ENCODE data around the gene IRGQ.

IRGQ gene

DNA sequence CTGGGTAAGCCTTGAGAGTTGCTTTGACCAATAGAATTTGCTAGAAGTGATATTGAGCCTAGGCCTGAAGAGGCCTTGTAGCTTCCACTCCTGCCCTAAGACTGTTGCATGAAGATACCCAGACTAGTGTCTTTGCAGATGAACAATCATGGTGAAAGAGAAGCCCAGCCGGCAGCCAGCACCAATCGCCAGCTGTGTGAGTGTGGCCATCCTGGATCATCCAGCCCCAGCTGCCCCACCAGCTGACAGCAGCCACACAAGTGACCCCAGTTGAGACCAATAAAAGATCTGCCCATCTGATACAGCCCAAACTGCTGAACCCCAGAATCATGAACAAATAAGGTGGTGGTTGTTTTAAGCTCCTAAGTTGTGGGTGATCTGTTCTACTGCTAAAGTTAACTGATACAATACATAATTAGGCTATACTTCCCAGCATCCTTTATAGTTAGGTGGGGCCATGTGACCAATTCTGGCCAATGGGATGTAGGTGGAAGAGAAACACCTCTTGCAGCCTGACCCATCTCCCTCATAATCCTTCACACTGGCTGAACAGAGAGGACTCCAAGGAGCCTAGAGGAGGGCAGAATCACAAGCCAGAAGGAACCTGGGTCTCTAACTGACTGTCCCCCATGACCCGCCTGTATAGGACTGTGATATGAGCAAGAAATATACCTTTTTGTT is 32.9 kb upstream of the IRGQ start:
- no peak overlapping the region for H3K27ac ChIP-seq (ENCODE audit: low read length)

DNA sequence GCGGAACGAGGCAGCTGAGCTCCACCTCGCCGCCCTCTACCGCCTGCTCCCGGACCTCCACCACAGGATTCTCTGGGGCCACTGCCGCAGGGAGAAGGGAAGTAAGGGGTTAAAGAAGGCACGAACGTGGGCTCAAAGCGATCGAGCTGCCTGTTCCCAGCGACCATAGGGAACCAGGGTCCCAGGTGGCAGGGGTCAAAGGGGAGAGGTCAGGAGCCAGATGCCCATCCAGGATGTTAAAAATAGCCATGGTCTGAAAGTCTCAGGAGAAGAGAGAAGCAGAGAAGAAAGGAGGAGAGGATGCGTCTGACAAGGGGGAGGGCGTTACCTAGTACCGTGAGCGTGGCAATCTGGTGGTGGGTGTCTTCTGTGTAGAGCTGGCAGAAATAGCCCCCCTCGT is 30.9 kb upstream of the IRGQ start:
- H3K4me3 ChIP-seq (ENCODE audit: low read depth in 1 of 2, low read length in 2 of 2): no peak overlapping the region
- H3K27ac ChIP-seq (ENCODE audit: low read length): no peak overlapping the region
- ATAC-seq (ENCODE audit: insufficient read depth, low read depth) (no peak), DNase-seq (no peak)
- H3K79me2 ChIP-seq (ENCODE audit: insufficient read depth, low read length): no peaks in the 10 kb centered on the region
- H3K9ac ChIP-seq (ENCODE audit: low read depth, low read length): no peak overlapping the region
- H3K36me3 ChIP-seq (ENCODE audit: insufficient read depth, low read length): no peaks in the 10 kb centered on the region
- no peak overlapping the region for H2AFZ ChIP-seq (ENCODE audit: low read depth, low read length)
- no peak for TF ChIP-seq CTCF (IDR thresholded peaks at IDR 0.05; ENCODE audit: borderline replicate concordance, extremely low read depth, low read length, poor library complexity, severe bottlenecking)
- TF ChIP-seq EZH2 (IDR thresholded peaks at IDR 0.05; ENCODE audit: borderline replicate concordance, low read depth, low read length, severe bottlenecking): no peak
- H3K4me1 ChIP-seq (ENCODE audit: insufficient read depth, low read length): no peaks in the 10 kb centered on the region
- no peak overlapping the region for H3K4me2 ChIP-seq (ENCODE audit: insufficient read depth, low read length)
- no peaks in the 10 kb centered on the region for H3K27me3 ChIP-seq (ENCODE audit: insufficient read depth, low read length, poor library complexity)
- no peaks in the 10 kb centered on the region for H3K9me3 ChIP-seq (ENCODE audit: insufficient read depth, low read length, severe bottlenecking)
- no peaks in the 10 kb centered on the region for H4K20me1 ChIP-seq (ENCODE audit: insufficient read depth, low read length)

More for the DNA sequence above, 32.9 kb upstream of the IRGQ start:
- Histone ChIP-seq H2AFZ (ENCODE audit: low read depth, low read length) (no peak overlapping the region), H3K9me3 (ENCODE audit: insufficient read depth, low read length, severe bottlenecking) (no peaks in the 10 kb centered on the region), H3K4me3 (ENCODE audit: low read depth in 1 of 2, low read length in 2 of 2) (no peak overlapping the region), H3K79me2 (ENCODE audit: insufficient read depth, low read length) (no peaks in the 10 kb centered on the region), H3K27me3 (ENCODE audit: insufficient read depth, low read length, poor library complexity) (no peaks in the 10 kb centered on the region), H3K4me2 (ENCODE audit: insufficient read depth, low read length) (no peak overlapping the region), H3K9ac (ENCODE audit: low read depth, low read length) (no peak overlapping the region), H4K20me1 (ENCODE audit: insufficient read depth, low read length) (no peaks in the 10 kb centered on the region), H3K4me1 (ENCODE audit: insufficient read depth, low read length) (no peaks in the 10 kb centered on the region), H3K36me3 (ENCODE audit: insufficient read depth, low read length) (no peaks in the 10 kb centered on the region)
- DNase-seq (no peak), ATAC-seq (ENCODE audit: insufficient read depth, low read depth) (no peak)
- TF ChIP-seq CTCF (IDR thresholded peaks at IDR 0.05; ENCODE audit: borderline replicate concordance, extremely low read depth, low read length, poor library complexity, severe bottlenecking) (no peak), EZH2 (IDR thresholded peaks at IDR 0.05; ENCODE audit: borderline replicate concordance, low read depth, low read length, severe bottlenecking) (no peak)

DNA sequence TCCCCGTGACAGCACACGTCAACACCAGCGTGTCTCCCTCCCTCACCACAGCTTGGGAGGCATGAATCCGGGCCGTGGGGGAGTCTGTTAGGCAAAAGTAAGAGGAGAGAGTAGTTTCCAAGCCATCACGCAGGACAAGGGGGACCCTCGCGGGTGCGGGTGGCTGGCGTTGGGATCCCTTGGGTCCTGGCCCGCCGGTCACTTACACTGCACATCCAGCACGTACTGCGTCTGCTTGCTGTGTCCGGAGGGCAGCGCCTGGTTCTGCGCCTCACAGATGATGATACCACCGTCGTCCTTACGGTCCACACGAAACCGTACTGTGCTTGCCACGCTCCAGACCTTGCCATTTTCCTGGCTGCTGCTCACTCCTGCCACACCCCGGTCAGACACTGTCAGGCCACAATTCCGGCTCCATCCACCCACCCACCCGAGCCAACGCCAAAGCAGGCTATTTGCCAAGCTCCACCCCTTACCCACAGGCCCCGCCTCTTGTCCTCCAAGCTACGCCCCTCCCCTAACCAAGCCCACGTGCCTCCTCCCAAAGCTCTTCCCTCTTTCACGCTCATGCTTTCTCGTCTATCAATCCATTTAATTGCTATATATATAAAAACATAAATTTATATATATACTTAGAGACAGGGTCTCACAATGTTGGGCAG is 30.1 kb upstream of the IRGQ start:
- peak; percentile 26 for DNase-seq
- no peak for TF ChIP-seq EZH2 (IDR thresholded peaks at IDR 0.05; ENCODE audit: borderline replicate concordance, low read depth, low read length, severe bottlenecking)
- H3K36me3 ChIP-seq (ENCODE audit: insufficient read depth, low read length): no peaks in the 10 kb centered on the region

DNA sequence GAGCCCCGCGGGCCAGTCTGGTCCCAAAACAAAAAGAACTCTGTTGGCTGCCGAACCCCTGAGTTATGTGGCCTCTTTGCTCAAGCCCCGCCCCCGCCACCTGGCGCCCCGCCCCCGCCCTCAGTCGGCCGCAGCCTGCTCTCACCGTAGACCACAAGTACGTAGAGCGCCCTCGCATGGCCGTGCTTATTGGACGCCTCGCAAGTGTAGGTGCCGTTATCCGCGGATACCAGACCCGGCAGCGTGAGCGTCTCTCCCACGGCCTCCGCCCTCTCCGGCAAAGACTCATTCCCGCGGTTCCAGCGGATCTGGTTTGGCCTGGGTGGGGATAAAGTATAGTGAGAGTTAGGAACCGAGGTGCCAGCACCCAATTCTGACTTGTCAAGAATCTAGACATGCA is 29.0 kb upstream of the IRGQ start:
- Histone ChIP-seq H2AFZ (ENCODE audit: low read depth, low read length) (no peak overlapping the region), H4K20me1 (ENCODE audit: insufficient read depth, low read length) (no peaks in the 10 kb centered on the region), H3K9me3 (ENCODE audit: insufficient read depth, low read length, severe bottlenecking) (no peaks in the 10 kb centered on the region), H3K4me1 (ENCODE audit: insufficient read depth, low read length) (peaks cover 11% of the 10 kb centered on the region), H3K27ac (ENCODE audit: low read length) (no peak overlapping the region), H3K79me2 (ENCODE audit: insufficient read depth, low read length) (0 out of 2 replicates have a peak, but pooled peaks cover 3% of the 10 kb centered on the region), H3K4me2 (ENCODE audit: insufficient read depth, low read length) (no peak overlapping the region), H3K4me3 (ENCODE audit: low read depth in 1 of 2, low read length in 2 of 2) (no peak overlapping the region), H3K9ac (ENCODE audit: low read depth, low read length) (no peak overlapping the region), H3K36me3 (ENCODE audit: insufficient read depth, low read length) (no peaks in the 10 kb centered on the region), H3K27me3 (ENCODE audit: insufficient read depth, low read length, poor library complexity) (no peaks in the 10 kb centered on the region)
- DNase-seq: peak; percentile 74
- peak; percentile 53 for ATAC-seq (ENCODE audit: insufficient read depth, low read depth)
- TF ChIP-seq EZH2 (IDR thresholded peaks at IDR 0.05; ENCODE audit: borderline replicate concordance, low read depth, low read length, severe bottlenecking) (no peak), CTCF (IDR thresholded peaks at IDR 0.05; ENCODE audit: borderline replicate concordance, extremely low read depth, low read length, poor library complexity, severe bottlenecking) (peak; percentile 17)

More for the DNA sequence above, 30.1 kb upstream of the IRGQ start:
- H3K4me1 ChIP-seq (ENCODE audit: insufficient read depth, low read length): no peaks in the 10 kb centered on the region
- ATAC-seq (ENCODE audit: insufficient read depth, low read depth): peak; percentile 39; the same call in 1 of the 3 replicates
- no peak overlapping the region for H2AFZ ChIP-seq (ENCODE audit: low read depth, low read length)
- no peaks in the 10 kb centered on the region for H3K9me3 ChIP-seq (ENCODE audit: insufficient read depth, low read length, severe bottlenecking)
- no peak overlapping the region for H3K9ac ChIP-seq (ENCODE audit: low read depth, low read length)
- H3K27ac ChIP-seq (ENCODE audit: low read length): no peak overlapping the region
- H3K4me2 ChIP-seq (ENCODE audit: insufficient read depth, low read length): no peak overlapping the region
- H3K79me2 ChIP-seq (ENCODE audit: insufficient read depth, low read length): no peaks in the 10 kb centered on the region
- no peaks in the 10 kb centered on the region for H3K27me3 ChIP-seq (ENCODE audit: insufficient read depth, low read length, poor library complexity)
- no peaks in the 10 kb centered on the region for H4K20me1 ChIP-seq (ENCODE audit: insufficient read depth, low read length)
- H3K4me3 ChIP-seq (ENCODE audit: low read depth in 1 of 2, low read length in 2 of 2): no peak overlapping the region
